ENCODE measurements around the gene LRRC25. TPM values are rescaled to one million over a fixed set of nuclear protein-coding genes. Genes with fewer than 3 reads are reported as not detected.

LRRC25 gene
- total RNA-seq, 1 experiment from 2014 or later = not detected

DNA sequence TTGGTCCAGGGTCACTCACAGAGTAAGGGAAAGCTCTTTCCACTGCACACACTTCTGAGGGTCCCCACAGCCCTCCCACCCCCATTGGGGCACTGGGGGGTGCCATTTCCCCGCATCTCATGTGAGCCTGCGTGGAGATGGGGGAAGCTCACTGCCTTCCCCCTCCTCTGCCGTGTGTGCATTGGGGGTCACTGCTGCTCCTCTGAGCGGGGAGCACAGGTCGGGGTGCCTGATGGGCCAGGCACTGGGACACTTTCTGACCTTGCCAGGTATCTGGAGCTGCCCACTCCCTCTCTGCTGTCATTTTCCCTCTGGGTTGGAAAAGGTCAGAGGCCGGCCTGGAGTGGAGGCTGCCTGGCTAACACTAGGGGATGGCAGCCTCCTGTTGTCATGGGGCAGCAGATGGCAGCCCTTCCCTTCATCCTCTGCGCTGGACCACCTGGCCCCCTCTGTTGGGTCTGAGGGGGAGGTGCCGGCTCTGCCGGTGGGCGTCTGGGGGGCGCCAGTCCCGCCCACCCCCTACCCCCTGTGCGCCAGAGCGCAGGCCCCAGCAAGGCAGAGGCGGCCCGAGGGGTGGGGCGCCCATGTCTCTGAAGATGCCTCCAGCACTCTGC, 30.9 kb upstream of the LRRC25 start:
- in situ Hi-C loops (cut with HindIII; ENCODE audit: low pct_unique_long_range_greater_than_20kb, low sequenced_read_pairs) = no loop called here
- no peak for DNase-seq (ENCODE audit: low read depth)

GRCh38 chr19:18427743-18428113, 30.3 kb upstream of the LRRC25 start:
- in situ Hi-C loops (cut with HindIII; ENCODE audit: low pct_unique_long_range_greater_than_20kb, low sequenced_read_pairs) = no loop called here
- DNase-seq (ENCODE audit: low read depth) = no peak

DNA sequence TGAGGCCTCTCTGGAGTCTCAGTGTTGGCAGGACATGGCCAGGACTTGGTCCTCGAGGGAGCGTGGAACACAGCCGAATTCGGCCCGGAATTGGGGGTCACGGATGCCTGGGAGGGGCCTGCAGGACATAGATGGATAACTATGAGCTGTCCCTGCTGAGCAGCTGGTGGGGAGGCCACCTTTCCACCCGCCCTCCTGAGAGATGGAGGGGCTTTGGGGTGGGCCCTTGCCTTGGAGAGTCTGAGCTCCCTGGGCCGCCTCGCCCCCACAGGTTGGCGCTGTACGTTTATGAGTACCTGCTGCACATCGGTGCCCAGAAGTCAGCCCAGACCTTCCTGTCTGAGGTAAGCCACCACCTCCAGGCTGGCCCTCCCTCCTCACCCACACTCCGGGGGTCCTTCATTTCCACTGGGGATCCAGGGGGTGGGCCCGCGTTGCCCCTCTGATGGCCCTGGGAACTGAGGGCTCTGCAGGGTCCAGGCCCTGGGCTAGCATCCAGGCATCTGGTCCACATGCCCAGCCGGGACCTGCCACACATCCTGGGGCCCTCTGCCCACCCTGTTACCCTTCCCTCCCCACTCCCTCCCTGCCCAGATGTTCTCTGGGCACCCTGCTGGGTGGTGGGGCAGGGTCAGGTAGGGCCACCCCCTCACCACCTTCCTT, 29.8 kb upstream of the LRRC25 start:
- in situ Hi-C loops (cut with HindIII; ENCODE audit: low pct_unique_long_range_greater_than_20kb, low sequenced_read_pairs) = no loop called here
- DNase-seq (ENCODE audit: low read depth) = no peak

- DNase-seq (ENCODE audit: low read depth) = no peak
- in situ Hi-C loops (cut with HindIII; ENCODE audit: low pct_unique_long_range_greater_than_20kb, low sequenced_read_pairs) = no loop called here
Measured at GRCh38 chr19:18426416-18426767, 29.0 kb upstream of the LRRC25 start.

GRCh38 chr19:18425515-18426415, 28.3 kb upstream of the LRRC25 start:
- in situ Hi-C loops (cut with HindIII; ENCODE audit: low pct_unique_long_range_greater_than_20kb, low sequenced_read_pairs) = no loop called here
- DNase-seq (ENCODE audit: low read depth) = no peak

- no peak for DNase-seq (ENCODE audit: low read depth)
- in situ Hi-C loops (cut with HindIII; ENCODE audit: low pct_unique_long_range_greater_than_20kb, low sequenced_read_pairs) = no loop called here
Measured at GRCh38 chr19:18424890-18425514, 27.6 kb upstream of the LRRC25 start.

DNA sequence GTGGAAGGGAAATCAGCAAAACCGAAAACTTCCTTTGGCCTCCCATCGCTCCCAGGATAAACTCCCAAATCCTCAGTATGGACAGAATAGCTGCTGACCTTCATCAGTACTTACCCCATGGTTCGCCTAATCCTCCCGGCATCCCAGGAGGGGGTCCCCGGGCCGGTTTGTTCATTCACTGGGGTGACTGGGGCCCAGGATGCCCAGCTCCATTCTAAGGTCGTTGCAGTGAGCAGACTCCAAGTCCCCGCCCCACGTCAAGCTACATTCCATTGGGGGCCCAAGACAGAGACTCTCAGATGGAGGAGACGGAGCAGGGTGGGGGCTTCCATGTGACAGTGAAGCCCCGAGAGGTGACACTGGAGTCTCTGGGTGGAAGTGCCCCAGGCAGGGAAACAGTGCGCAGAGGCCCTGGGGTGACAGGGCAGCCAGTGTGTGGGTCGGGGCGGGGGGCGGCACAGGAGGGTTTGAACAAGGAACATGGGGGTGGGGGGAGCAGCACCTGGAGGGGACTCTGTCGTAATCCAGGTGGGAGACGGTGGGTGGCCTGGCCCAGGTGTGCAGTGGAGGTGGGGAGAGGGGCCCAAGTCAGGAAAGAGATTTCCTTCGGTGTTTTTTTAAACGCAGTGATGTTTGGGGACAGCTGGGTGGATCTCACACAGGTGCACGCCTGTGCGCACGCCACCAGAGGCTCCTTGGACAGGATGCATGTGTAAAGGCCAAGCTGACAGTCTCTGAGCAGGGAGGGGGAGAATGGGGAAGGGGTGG, 26.9 kb upstream of the LRRC25 start:
- DNase-seq (ENCODE audit: low read depth) = no peak
- in situ Hi-C loops (cut with HindIII; ENCODE audit: low pct_unique_long_range_greater_than_20kb, low sequenced_read_pairs) = no loop called here

DNA sequence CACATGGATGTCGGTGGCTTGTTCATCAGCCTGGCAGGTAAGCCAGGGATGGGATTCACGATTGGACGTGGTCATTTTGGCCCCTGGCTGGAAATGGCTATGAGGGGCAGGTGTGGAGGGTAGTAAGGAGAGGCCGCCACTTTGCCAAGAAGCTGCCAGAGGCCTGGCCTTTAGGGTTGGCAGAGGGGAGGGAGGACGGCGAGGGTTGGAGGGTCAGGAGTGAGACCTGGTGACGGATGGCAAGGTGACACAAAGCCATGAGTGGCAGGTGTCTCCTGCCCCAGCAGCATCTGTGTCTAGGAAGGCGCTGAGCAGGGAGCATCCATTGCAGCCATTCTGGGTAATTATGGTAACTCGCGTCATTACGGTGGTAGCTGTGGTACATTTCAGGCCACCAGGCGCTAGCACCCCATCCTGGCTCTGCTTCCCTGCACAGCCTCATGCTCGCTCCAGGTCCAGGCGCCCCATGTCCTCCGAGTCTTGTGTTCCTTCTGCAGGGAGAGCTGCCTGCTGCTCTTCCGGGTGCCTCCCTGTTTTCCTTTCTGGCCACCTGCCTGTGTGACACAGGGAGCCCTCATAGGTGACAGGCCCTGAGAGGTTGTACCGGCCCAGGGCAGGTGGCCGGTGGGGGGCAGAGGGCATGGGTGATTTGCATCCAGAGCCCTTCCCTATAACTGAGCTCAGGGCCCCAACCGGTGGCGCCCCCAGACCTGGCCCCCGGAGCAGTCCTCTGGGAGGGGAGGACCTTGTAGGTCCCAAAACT, 26.0 kb upstream of the LRRC25 start:
- in situ Hi-C loops (cut with HindIII; ENCODE audit: low pct_unique_long_range_greater_than_20kb, low sequenced_read_pairs) = no loop called here
- DNase-seq (ENCODE audit: low read depth) = no peak

- in situ Hi-C loops (cut with HindIII; ENCODE audit: low pct_unique_long_range_greater_than_20kb, low sequenced_read_pairs) = no loop called here
- no peak for DNase-seq (ENCODE audit: low read depth)
Measured at GRCh38 chr19:18422530-18423191, 25.2 kb upstream of the LRRC25 start.

- in situ Hi-C loops (cut with HindIII; ENCODE audit: low pct_unique_long_range_greater_than_20kb, low sequenced_read_pairs) = no loop called here
- no peak for DNase-seq (ENCODE audit: low read depth)
Measured at GRCh38 chr19:18421371-18421959, 24.0 kb upstream of the LRRC25 start.

DNA sequence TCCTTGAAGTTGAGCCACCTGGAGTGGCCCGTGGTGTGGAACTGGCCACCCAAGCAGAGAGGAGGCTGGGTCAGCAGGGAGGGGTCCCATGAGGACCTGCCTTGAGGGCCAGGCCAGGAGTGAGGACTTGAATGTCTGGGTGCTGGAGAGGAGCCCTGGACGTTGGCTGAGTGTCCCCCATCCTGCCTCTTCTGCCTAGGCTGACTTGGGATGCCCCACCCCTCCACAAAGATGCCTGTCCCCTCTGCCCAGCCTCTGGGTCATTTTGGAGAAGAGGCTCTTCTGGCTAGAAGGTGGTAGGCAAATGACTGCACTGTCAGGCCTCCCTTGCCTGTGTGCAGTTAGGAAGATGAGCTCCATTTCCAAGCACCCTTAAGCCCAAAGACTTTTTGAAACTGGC, 23.5 kb upstream of the LRRC25 start:
- in situ Hi-C loops (cut with HindIII; ENCODE audit: low pct_unique_long_range_greater_than_20kb, low sequenced_read_pairs) = no loop called here
- DNase-seq (ENCODE audit: low read depth) = no peak

DNA sequence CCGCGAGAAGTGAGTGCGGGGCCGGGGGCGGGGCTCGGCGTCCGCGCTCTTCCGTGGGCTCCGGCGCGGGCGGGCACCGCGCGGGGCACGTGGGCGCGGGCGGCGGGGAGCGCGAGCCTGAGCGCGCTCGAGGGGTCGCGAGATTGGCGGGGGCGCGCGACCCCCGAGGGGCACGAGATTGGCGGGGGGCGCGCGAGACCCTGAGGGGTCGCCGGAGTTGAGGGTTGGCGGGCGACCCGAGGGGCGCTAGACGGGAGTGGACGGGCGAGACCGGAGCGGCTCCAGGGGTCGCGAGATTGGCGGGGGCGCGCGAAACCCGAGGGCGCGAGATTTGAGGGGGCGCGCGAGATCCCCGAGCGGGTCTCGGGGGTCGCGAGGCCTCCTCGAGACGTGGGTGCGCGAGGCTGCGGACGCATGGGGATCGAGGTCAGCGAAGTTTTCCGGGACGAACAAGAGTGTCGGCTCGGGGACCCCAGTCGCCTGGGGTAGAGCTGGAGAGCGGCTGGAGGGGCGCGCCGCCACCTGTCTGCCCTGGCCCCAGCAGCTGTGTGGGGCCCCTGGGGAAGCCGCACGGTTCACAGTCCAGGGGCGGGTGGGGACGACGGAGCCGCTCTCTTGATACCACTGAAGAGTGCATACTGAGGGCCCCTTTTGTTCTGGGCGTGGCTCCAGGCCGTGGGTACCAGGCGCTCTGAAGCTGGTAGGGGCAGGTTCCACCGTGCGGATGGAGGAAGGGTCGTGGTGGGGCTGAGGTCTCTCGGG, 22.5 kb upstream of the LRRC25 start:
- in situ Hi-C loops (cut with HindIII; ENCODE audit: low pct_unique_long_range_greater_than_20kb, low sequenced_read_pairs) = no loop called here
- DNase-seq (ENCODE audit: low read depth) = no peak

DNA sequence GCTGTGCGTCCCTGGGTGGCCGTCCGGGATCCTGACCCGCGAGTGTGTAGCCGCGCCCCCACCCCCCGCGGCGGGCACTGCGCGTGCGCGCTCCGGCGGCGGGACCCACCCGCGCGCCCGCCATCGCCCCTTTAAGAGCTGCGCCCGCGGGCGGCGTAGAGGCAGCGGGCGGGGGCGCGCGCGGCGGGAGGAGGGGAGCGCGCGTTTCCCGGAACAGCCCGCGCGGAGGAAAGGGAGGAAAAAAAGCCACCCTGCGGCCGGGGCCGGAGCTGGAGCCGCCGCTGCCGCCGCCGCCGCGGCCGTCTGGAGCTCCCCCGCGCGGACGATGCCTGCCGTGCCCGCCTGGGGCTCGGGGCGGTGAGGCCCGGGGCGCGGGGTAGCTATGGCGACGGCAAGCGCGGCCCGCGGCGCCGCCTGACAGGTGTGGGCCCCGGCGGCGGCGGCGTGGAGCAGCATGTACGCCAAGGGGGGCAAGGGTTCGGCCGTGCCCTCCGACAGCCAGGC, 21.8 kb upstream of the LRRC25 start, which contains the start of gene SSBP4:
SSBP4 (plus strand) TSS at position 204 of the 504 bp plus-strand sequence; CDS start at position 455, 251 bp downstream.
- peak; percentile 88 for DNase-seq (ENCODE audit: low read depth)
- in situ Hi-C loops (cut with HindIII; ENCODE audit: low pct_unique_long_range_greater_than_20kb, low sequenced_read_pairs) = no loop called here

- in situ Hi-C loops (cut with HindIII; ENCODE audit: low pct_unique_long_range_greater_than_20kb, low sequenced_read_pairs) = no loop called here
- no peak for DNase-seq (ENCODE audit: low read depth)
Measured at GRCh38 chr19:18418483-18419194, 21.2 kb upstream of the LRRC25 start.

- DNase-seq (ENCODE audit: low read depth) = peak; percentile 48
- in situ Hi-C loops (cut with HindIII; ENCODE audit: low pct_unique_long_range_greater_than_20kb, low sequenced_read_pairs) = no loop called here
Measured at GRCh38 chr19:18418029-18418482, 20.6 kb upstream of the LRRC25 start.

All from Caki2 (cell line).